Measurements from ENCODE around the gene DDX23.

- no peak for TF ChIP-seq POLR2A (IDR thresholded peaks at IDR 0.05; ENCODE audit: low read length)
- no peak for TF ChIP-seq CBX2 (IDR thresholded peaks at IDR 0.05; ENCODE audit: borderline replicate concordance, low read depth)
- no peak for TF ChIP-seq CTCF (IDR thresholded peaks at IDR 0.05)
These were observed 41.0 kb downstream of the DDX23 start for GRCh38 chr12:48810903-48811431.
